C4-2B (cell line): Measurements from ENCODE around the gene ZNF423.
"Not testable (repeated sequence)": the region's sequence is repeated elsewhere in the genome, so short reads cannot be mapped to it uniquely, and the experiment has no call there.

Experiments used
- H3K27ac ChIP-seq: fragments of 450-650 bp; 2 replicates; pipeline ENCODE4 v1.5.1; 2017
- ZFX ChIP-seq: fragments of 450-650 bp; IDR thresholded peaks from 2 replicates; pipeline ENCODE4 v1.6.1; 2017
- TF ChIP-seq, protein P1 (sequence below): fragments of 450-650 bp; conservative IDR thresholded peaks from 2 replicates; pipeline ENCODE4 v1.5.1; 2017; ENCODE audit warnings: mild to moderate bottlenecking

The ZNF423 gene

DNA sequence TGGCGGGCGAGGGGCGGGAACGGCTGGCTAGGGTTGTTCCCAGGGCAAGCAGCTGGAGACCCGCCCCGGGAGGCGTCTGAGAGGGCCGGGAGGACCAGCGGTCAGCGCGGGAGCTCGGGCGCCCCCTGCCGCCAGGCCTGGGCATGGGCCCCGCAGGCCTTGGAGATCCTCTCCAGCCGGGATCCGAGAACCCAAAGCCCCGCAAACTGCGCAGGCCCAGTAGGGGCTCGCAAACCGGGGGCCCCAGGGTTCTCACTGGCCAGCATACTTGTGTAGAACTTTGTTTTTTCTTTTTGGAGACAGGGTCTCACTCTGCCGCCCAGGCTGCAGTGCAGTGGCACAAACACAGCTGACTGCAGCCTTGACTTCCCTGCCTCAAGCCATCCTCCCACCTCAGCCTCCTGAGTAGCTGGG, 20.8 kb upstream of the ZNF423 start:
- no peak for TF ChIP-seq ZFX
- TF ChIP-seq, protein P1, sequence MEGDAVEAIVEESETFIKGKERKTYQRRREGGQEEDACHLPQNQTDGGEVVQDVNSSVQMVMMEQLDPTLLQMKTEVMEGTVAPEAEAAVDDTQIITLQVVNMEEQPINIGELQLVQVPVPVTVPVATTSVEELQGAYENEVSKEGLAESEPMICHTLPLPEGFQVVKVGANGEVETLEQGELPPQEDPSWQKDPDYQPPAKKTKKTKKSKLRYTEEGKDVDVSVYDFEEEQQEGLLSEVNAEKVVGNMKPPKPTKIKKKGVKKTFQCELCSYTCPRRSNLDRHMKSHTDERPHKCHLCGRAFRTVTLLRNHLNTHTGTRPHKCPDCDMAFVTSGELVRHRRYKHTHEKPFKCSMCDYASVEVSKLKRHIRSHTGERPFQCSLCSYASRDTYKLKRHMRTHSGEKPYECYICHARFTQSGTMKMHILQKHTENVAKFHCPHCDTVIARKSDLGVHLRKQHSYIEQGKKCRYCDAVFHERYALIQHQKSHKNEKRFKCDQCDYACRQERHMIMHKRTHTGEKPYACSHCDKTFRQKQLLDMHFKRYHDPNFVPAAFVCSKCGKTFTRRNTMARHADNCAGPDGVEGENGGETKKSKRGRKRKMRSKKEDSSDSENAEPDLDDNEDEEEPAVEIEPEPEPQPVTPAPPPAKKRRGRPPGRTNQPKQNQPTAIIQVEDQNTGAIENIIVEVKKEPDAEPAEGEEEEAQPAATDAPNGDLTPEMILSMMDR = peak; percentile 90
- H3K27ac ChIP-seq = no peak overlapping the region

DNA sequence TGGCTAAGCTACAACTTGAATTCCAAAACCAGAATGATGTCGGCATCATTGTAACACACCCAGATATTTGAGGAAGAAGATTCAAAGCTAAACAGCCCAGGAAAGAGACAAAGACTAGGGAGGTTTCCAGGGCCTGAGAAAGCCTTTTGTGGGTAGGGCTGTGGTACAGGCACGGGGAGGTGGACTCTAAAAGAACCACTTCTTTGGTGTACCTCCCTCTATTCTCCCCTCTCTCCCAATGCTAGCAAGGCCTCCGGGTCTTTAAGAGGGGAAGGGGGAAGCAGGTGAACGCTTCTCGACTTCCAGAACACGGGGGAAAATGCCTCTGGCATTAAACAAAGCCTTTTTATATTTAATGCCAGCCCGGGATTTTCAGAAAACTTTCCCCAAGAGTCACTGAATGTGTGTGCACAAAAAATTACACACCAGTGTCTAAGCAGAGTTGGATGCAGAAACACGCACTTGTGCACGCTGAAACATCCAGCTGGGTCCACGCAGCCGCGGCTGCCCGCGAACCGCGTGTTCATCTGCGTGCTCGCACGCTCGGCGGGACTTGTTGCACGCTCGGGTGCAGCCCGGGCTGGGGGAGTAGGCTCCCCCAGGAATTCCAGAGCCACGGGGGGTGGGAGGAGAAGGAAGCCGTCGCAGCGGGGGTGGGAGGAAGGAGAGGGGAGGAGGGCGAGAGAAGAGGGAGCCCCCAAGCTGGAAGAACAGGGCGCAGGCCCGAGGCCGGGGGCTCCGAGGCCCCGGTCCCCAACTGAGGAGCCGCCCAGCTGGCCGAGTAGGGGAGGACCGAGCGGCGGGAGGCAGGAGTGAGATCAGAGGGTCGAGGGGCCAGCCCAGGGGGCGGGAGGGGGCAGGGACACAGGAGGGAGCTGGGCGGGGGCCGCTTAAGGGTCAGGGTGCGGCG, 20.1 kb upstream of the ZNF423 start:
- no peak overlapping the region for H3K27ac ChIP-seq
- no peak for TF ChIP-seq ZFX
- TF ChIP-seq, protein P1 = no peak

DNA sequence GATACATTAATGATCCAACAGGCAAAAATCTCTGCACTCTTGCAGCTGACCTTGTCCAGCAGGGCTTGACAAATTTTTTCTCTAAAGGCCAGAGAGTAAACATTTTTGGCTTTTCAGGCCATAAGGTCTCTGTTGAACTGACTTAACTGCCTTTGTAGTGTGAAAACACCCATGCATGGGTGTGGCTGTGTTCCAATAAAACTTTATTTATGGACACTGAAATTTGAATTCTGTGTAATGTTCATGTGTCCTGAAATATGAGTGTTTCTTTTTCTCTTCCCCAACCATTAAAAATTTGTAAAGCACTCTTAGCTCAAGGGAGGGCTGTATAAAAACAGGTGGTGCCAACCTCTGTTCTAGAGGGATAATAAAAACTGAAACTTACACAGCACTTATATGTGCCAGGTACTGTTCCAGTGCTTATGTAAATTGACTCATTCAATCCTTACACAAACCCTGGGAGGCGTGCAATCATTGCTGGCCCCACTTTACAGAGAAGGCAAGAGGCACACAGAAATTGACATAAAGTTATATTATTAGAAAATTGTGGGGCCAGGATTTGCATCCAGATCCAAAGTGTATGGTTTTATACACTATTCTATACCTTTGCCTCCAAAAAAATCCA, 18.8 kb upstream of the ZNF423 start:
- no peak for TF ChIP-seq ZFX
- TF ChIP-seq, protein P1 = no peak
- no peak overlapping the region for H3K27ac ChIP-seq

DNA sequence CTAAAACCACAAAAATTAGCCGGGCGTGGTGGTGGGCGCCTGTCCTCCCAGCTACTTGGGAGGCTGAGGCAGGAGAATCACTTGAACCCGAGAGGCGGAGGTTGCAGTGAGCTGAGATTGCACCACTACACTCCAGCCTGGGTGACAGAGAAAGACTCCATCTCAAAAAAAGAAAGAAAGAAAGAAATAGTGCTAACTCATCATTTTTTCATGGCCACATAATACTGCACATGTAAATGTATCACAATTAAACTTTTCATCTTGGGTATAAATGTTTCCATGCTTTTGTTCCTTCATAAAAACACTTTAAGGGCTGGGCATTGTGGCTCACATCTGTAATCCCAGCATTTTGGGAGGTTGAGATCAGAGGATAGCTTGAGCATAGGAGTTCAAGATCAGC, 15.9 kb upstream of the ZNF423 start:
- not testable (repeated sequence) for H3K27ac ChIP-seq

DNA sequence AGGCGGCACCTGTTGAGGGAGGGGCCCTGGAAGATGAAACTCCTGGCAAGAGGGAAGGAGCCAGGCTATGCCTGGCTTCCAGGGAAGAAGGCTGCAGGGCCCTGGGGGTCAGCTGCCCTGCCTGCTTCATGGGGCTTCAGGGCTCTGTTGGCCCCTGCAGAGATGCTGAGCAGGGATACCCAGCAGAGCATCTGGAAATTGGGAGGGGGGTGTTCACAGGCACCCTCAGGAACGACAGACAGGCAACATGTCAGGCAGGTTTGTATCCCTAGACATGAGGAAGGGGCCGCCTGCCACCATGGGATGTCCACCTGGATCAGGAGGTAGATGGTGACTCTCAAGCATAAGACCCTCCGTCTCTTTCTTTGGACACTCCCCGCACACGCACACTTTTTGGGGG, 13.8 kb upstream of the ZNF423 start:
- no peak overlapping the region for H3K27ac ChIP-seq
- TF ChIP-seq, protein P1 = no peak
- no peak for TF ChIP-seq ZFX

DNA sequence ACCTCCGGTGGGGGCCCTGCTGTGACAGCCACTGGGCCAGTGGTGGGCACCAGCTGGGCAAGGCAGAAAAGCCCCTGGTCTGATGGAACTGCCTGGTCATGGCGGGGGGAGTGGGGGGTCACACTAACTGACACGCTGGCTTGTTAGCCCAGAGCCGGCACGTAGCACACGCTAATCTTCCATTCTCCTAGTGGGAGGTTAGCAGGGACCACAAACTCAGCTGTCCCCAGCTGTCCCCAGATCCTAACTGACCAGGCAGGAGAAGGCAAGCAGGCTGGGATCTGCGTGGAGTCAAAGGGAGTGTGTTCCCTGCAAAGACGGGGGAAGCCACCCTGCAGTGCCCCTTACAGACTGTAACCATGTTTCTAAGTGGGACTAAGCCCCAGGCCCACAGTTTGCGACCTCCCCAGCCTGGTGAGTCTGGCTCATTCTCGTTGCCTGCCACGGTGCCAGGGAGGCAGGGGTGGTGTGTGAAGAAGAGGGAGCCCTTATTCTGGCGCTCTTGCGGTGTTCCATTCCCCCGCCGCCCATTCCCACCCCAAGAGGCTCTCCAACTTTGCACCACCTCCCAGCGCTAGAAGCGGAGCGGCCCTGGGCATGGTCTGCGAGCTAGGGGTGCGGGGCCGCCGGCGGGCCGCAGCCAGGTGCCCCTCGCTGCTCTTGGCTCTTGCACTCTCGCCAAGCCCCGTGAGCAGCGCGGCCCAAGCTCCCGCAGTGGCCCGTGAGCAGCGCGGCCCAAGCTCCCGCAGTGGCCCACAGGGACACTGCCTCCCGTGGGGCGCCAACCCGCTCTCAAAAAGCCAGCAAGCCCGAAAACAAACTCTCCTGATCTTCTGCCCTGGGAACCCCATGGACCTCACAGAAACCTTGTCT, 12.1 kb upstream of the ZNF423 start:
- H3K27ac ChIP-seq = no peak overlapping the region
- TF ChIP-seq, protein P1 = no peak
- TF ChIP-seq ZFX = no peak

DNA sequence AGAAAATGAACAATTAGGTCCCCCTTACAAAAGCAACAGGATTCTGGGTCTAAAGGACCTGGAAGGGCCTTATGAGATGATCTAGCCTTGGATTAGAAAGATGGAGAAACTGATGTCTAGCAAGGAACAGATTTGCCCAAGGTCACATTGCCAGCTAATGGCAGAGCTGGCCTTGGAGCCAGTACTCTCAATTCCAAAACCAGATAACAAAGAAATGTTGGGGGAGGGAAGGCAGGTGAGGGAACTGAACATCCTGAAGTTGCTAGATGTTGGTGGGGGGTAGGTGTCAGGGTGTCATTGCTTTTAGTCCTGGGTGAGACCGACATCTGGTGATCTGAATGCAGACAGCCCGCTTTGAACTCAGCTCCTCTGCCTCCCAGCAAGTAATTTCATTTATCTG, 11.3 kb upstream of the ZNF423 start:
- no peak overlapping the region for H3K27ac ChIP-seq
- TF ChIP-seq, protein P1 = no peak
- TF ChIP-seq ZFX = no peak
